Posterior vena cava (tissue), 2 donors: ENCODE data around the gene ST8SIA5. TPM values are rescaled to one million over a fixed set of nuclear protein-coding genes. Genes with fewer than 3 reads are reported as not detected.

ENCODE experiments used
- DNase-seq: peaks from one replicate; pipeline ENCODE4 v3.0.0-alpha.2; 2020; ENCODE audit warnings: low spot score
- intact Hi-C, 2 donors: fragments of 100-400 bp; cut with DNase I; formaldehyde crosslinking; loops; one replicate each; pipeline versions ENCODE4 v1.14.1 to v1.14.2; 2022 to 2023
- total RNA-seq, 2 donors: library from RNA; stranded (reverse); fragmentation: NEBNext Ultra II Directional; extraction: Animal tissue kit (Norgen Biotek cat#: 25700); gene quantifications; one replicate each; pipeline ENCODE4 v1.2.1, GENCODE V29; 2021
- donor health status: DM: yes; HTN: yes; CAD: no.
- donor health status: DM: yes; HTN: yes; CAD: no.

Gene ST8SIA5
- total RNA-seq, 2 donors from 2014 or later: 0.14 to 0.42 TPM

GRCh38 chr18:46649071-46649862 is 107.6 kb downstream of the ST8SIA5 start:
- intact Hi-C loops: no loop called here
- no peak for DNase-seq

- intact Hi-C loops: no loop called here
- DNase-seq: no peak
Observed at GRCh38 chr18:46646468-46646867, 110.4 kb downstream of the ST8SIA5 start.

- no peak for DNase-seq
- intact Hi-C loops: no loop called here
Observed at GRCh38 chr18:46642561-46642960, 114.3 kb downstream of the ST8SIA5 start.

GRCh38 chr18:46641917-46642316 is 114.9 kb downstream of the ST8SIA5 start:
- intact Hi-C loops: no loop called here
- no peak for DNase-seq

GRCh38 chr18:46639386-46639785 is 117.5 kb downstream of the ST8SIA5 start:
- intact Hi-C loops: no loop called here
- DNase-seq: no peak

- no peak for DNase-seq
- intact Hi-C loops: no loop called here
Observed at GRCh38 chr18:46636040-46636630, 120.7 kb downstream of the ST8SIA5 start.

GRCh38 chr18:46632401-46633071 is 124.3 kb downstream of the ST8SIA5 start:
- DNase-seq: no peak
- intact Hi-C loops: no loop called here

- no peak for DNase-seq
- intact Hi-C loops: no loop called here
Observed at GRCh38 chr18:46630991-46631390, 125.9 kb downstream of the ST8SIA5 start.

GRCh38 chr18:46630160-46630559 is 126.7 kb downstream of the ST8SIA5 start:
- no peak for DNase-seq
- intact Hi-C loops: no loop called here

GRCh38 chr18:46629361-46629760 is 127.5 kb downstream of the ST8SIA5 start:
- no peak for DNase-seq
- intact Hi-C loops: no loop called here

GRCh38 chr18:46628206-46628605 is 128.6 kb downstream of the ST8SIA5 start:
- no peak for DNase-seq
- intact Hi-C loops: no loop called here

GRCh38 chr18:46627136-46627535 is 129.7 kb downstream of the ST8SIA5 start:
- intact Hi-C loops: no loop called here
- no peak for DNase-seq

- DNase-seq: no peak
- intact Hi-C loops: no loop called here
Observed at GRCh38 chr18:46625069-46625468, 131.8 kb downstream of the ST8SIA5 start.

- intact Hi-C loops: no loop called here
- DNase-seq: no peak
Observed at GRCh38 chr18:46624127-46624526, 132.7 kb downstream of the ST8SIA5 start.

GRCh38 chr18:46623541-46623940 is 133.3 kb downstream of the ST8SIA5 start:
- no peak for DNase-seq
- intact Hi-C loops: no loop called here

- no peak for DNase-seq
- intact Hi-C loops: no loop called here
Observed at GRCh38 chr18:46622999-46623398, 133.9 kb downstream of the ST8SIA5 start.

GRCh38 chr18:46622451-46622850 is 134.4 kb downstream of the ST8SIA5 start:
- no peak for DNase-seq

GRCh38 chr18:46621871-46622270 is 135.0 kb downstream of the ST8SIA5 start:
- no peak for DNase-seq
- intact Hi-C loops: no loop called here

More at GRCh38 chr18:46622451-46622850, 134.4 kb downstream of the ST8SIA5 start:
- intact Hi-C loops: no loop called here

- DNase-seq: no peak
- intact Hi-C loops: no loop called here
Observed at GRCh38 chr18:46621111-46621766, 135.6 kb downstream of the ST8SIA5 start.

GRCh38 chr18:46619559-46619958 is 137.3 kb downstream of the ST8SIA5 start:
- intact Hi-C loops: no loop called here
- no peak for DNase-seq
